Measurements from ENCODE around the gene ECHDC1. TPM values are rescaled to one million over a fixed set of nuclear protein-coding genes. Genes with fewer than 3 reads are reported as not detected.

Gene ECHDC1
- total and polyA plus RNA-seq, 2 of the 8 experiments (the other 6 are each of a cell fraction or from before 2014, with no cell fraction given) = 11.3 to 60.5 TPM

- no peak overlapping the region for H3K14ac ChIP-seq (ENCODE audit: insufficient read length)
- no peak overlapping the region for H3K4ac ChIP-seq (replicated peaks; ENCODE audit: insufficient read length, low read depth, low read length)
- WGBS, 2 experiments (ENCODE audit: extremely low coverage in 1 of 2, insufficient coverage in 1 of 2, insufficient read length in 1 of 2, insufficient replicate concordance in 2 of 2, low coverage in 1 of 2, low lambda C conversion rate in 2 of 2, missing lambda C conversion rate in 1 of 2) = 4% methylated on average over 24 of the region's 24 CpGs; no CpG with 5 or more reads in 1 of the 2 experiments
- peak overlapping the region; percentile 33; the same call in 1 of the 2 replicates for H3K18ac ChIP-seq (ENCODE audit: extremely low read depth, low read length)
- no peaks in the 10 kb centered on the region for H3K79me1 ChIP-seq (ENCODE audit: low read depth, low read length)
- ChIA-PET POLR2A (ENCODE audit: partially characterized antibody) (interaction anchor here (0.8 to 1.2 kb wide), 6 partner anchors 11 to 115 kb away, joined by 3 to 8 read pairs (median 3); partner anchors contain the start of gene KIAA0408), CTCF (ENCODE audit: partially characterized antibody) (interaction anchor here (0.6 to 1.3 kb wide), 4 partner anchors 15 to 386 kb away, joined by 3 read pairs; no protein-coding TSS in a partner anchor)
- H2BK20ac ChIP-seq (ENCODE audit: low read length) = no peak overlapping the region
- H4K5ac ChIP-seq (ENCODE audit: insufficient read length, low read depth, low read length) = no peak overlapping the region
- H3K23ac ChIP-seq (ENCODE audit: insufficient read length) = no peak overlapping the region
- no peak overlapping the region for H4K8ac ChIP-seq (ENCODE audit: extremely low read depth, insufficient read depth, low read length)
- H4K20me1 ChIP-seq (replicated peaks in 1 of 2; ENCODE audit: control insufficient read depth in 1 of 2, insufficient read depth in 2 of 2, low read length in 2 of 2) = no peaks in the 10 kb centered on the region
- peaks cover 14% of the 10 kb centered on the region for H3K23me2 ChIP-seq (ENCODE audit: low read depth, low read length)
- no peaks in the 10 kb centered on the region for H3K9me3 ChIP-seq (ENCODE audit: insufficient read depth in 2 of 2, low read depth in 1 of 2, low read length in 1 of 2)
- H3K36me3 ChIP-seq (ENCODE audit: control insufficient read depth in 2 of 4, insufficient read depth in 4 of 4, low read length in 3 of 4) = no peaks in the 10 kb centered on the region
- H2BK120ac ChIP-seq (replicated peaks; ENCODE audit: low read depth, low read length) = no peak overlapping the region
- peak overlapping the region; percentile 78; the same call in 1 of the 2 replicates for H3K27ac ChIP-seq (ENCODE audit: low read depth, low read length)
- peak overlapping the region; percentile 75 for H2AFZ ChIP-seq (ENCODE audit: low read length)
- H2BK5ac ChIP-seq (ENCODE audit: low read depth, low read length) = peak overlapping the region; percentile 89
- H2BK15ac ChIP-seq (ENCODE audit: low read length) = 0 out of 2 replicates have a peak overlapping the region, but pooled peaks have one; percentile 35
- no peaks in the 10 kb centered on the region; a peak in 1 of 7 replicates for H3K27me3 ChIP-seq (replicated peaks in 1 of 4; ENCODE audit: control insufficient read depth in 3 of 4, extremely low read depth in 1 of 4, insufficient read depth in 3 of 4, low read length in 3 of 4)
- H3K4me1 ChIP-seq (replicated peaks in 1 of 4; ENCODE audit: control insufficient read depth in 3 of 4, insufficient read depth in 4 of 4, low read length in 3 of 4) = peaks cover 0 to 7% (median 3%) of the 10 kb centered on the region in 4 experiments; a peak in 4 of 7 replicates
- H3K9ac ChIP-seq (replicated peaks in 1 of 4; ENCODE audit: extremely low read depth in 1 of 4, low read depth in 3 of 4, low read length in 3 of 4) = peak overlapping the region; percentile 60 to 90 (median 84)
- peak overlapping the region; percentile 73 to 92 (median 84) for H3K4me3 ChIP-seq (ENCODE audit: extremely low read depth in 1 of 4, insufficient read depth in 2 of 4, low read depth in 3 of 4, low read length in 4 of 4)
- peak overlapping the region; percentile 5 for H4K91ac ChIP-seq (replicated peaks; ENCODE audit: insufficient read length, low read length)
- peak overlapping the region; percentile 91 to 92 for H3K4me2 ChIP-seq (ENCODE audit: insufficient read depth in 1 of 2, low read depth in 2 of 2, low read length in 2 of 2)
- no peak overlapping the region for H2AK5ac ChIP-seq (ENCODE audit: low read depth, low read length)
- no peak overlapping the region; the same call in 1 of the 2 replicates for H2BK12ac ChIP-seq (ENCODE audit: low read depth, low read length)
- DNase-seq (ENCODE audit: low read depth in 1 of 2, low spot score in 2 of 2) (no peak), FAIRE-seq (no peak)
- peak overlapping the region; percentile 27 for H3K56ac ChIP-seq (replicated peaks; ENCODE audit: insufficient read length, low read depth, low read length)
- peaks cover 3 to 54% of the 10 kb centered on the region in 2 experiments; a peak in 3 of 4 replicates for H3K79me2 ChIP-seq (ENCODE audit: control insufficient read depth in 1 of 2, insufficient read depth in 2 of 2, low read length in 2 of 2)
- TF ChIP-seq BRCA1 (IDR thresholded peaks at IDR 0.05; ENCODE audit: low read depth, low read length) = no peak
- peak; percentile 69 for TF ChIP-seq ASH2L (IDR thresholded peaks at IDR 0.05; ENCODE audit: low read length)
- no peak for TF ChIP-seq GTF2F1 (IDR thresholded peaks at IDR 0.05; ENCODE audit: borderline replicate concordance, low read depth, low read length)
- TF ChIP-seq SP1 (IDR thresholded peaks at IDR 0.05; ENCODE audit: low read depth, low read length) = no peak
- TF ChIP-seq PHF8 (conservative IDR thresholded peaks at IDR 0.05; ENCODE audit: low read depth, low read length) = peak; percentile 48; the same call in 1 of the 2 replicates
- TF ChIP-seq SIN3A (conservative IDR thresholded peaks at IDR 0.05 in 1 of 2, IDR thresholded peaks at IDR 0.05 in 1 of 2; ENCODE audit: low read depth in 1 of 2, low read length in 2 of 2) = 0 out of 4 replicates have a peak, but pooled peaks of 1 of the 2 experiments have one; percentile 36
- TF ChIP-seq CHD2 (IDR thresholded peaks at IDR 0.05; ENCODE audit: low read length) = no peak
- TF ChIP-seq SP2 (IDR thresholded peaks at IDR 0.05; ENCODE audit: low read length) = no peak
- TF ChIP-seq, protein P1, sequence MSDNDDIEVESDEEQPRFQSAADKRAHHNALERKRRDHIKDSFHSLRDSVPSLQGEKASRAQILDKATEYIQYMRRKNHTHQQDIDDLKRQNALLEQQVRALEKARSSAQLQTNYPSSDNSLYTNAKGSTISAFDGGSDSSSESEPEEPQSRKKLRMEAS (IDR thresholded peaks at IDR 0.05) = no peak
- TF ChIP-seq CBX8 (IDR thresholded peaks at IDR 0.05; ENCODE audit: borderline replicate concordance, low read depth, low read length) = no peak
- no peak for TF ChIP-seq GABPA (IDR thresholded peaks at IDR 0.05; ENCODE audit: borderline replicate concordance, insufficient read depth, low read length)
These were observed 625 bp upstream of the ECHDC1 start for GRCh38 chr6:127343809-127344659.
